Inferior parietal cortex (tissue), 1 donor: ENCODE measurements around the gene RHOB.

Experiments used
- DNase-seq: peaks from one replicate; pipeline ENCODE4 v3.0.0-alpha.2; 2016; ENCODE audit errors: extremely low spot score

RHOB gene

DNA sequence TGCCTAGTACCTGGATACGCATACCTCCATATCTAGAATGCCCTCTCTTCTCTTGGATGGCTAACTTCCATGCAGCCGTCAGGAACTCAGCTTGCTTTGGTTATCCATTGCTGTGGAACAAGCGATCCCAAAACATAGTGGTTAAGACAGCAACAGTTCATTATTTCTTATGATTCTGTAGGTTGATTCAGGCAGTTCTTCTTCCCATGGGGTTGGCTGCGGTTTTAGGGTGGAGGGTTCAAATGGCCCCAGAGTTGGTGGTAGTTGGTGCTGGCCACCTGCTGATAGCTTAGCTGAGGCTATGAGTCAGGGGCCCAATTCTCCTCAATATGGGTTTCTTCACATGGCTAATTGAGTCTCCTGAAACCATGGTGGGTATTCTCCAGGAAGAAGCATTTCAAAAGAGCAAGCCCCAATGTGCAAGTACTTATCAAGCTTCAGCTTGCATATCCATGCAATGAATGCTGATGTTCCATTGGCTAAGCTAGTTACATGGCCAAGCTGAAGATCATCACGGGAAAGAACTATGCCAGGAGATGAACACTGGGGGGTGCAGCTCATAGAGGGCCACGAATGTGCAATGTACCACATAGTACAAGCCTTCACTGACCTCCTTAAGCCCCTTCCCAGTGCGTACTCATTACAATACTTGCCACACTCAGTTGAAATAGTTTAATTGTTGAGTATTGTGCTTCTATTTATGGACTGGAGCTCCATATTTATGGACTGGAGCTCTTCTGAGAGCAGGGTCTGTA is 10.0 kb upstream of the RHOB start:
- no peak for DNase-seq

DNA sequence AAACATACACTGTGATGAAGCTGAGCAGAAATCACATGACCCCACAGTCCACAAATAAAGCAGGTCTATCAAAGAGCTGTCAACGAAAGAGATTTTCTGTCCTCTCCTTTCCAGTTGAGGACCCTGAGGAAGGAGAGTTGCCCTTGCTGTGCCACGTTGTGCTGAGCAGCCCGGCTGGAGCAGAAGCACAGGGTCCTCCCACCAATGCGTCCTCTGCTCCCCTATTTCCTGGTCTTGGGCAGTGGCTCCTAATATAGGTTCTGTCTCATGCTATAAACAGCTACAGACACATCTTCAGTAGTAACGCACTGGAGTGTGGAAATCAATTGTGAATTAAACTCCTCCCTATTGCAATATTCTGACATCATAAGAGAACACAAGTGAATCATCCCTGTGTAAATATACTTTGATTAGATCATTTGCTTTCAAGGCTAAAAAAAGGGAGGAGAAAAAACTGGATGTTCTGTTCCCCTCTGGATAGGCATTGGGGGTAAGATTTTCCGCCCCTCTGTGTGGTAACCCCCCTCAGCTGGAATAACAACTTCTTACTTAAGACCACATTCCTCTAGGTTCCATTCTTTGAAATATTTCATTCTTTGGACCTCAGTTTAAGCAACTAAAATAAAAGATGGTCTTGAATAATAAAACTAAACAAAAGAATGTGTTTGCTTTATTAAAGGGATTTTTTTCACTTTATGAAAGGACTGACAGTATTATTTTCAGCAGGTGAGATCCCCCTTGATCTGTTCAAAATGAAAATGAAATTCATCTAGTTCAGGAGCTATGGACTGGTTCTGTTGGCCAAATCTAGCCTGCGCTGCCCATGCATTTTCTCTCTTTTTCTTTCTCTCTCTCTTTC is 8.3 kb upstream of the RHOB start:
- DNase-seq: no peak

DNA sequence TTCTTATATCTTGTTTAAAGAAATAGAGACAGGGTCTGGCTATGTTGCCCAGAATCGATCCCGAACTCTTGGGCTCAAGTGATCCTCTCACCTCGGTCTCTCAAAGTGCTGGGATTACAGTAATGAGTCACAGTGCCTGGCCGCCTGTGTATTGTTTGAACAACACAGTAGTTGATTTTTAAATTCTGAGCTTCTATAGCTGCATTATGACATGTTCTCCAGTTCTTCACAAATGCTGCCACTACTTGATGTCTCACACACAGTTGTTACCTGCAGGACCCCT is 7.7 kb upstream of the RHOB start:
- DNase-seq: no peak

DNA sequence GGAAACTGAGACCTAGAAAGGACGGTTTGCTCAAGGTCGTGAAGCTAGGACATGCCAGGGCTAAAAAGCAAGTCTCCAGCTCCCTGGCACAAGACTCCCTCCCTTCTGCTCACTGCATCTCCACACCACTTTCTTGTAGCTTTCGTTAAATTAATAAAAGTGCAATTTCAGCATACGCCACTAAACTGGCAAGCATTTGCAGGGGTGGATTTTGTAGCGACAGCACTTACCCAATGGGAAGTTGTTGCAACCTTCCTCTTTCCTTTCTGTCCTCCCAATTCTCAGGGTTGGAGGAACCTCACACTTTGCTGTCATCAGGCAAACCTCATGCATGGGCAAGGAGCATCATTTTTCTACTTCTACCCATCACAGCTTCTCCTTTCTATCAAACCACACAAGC is 7.4 kb upstream of the RHOB start:
- DNase-seq: no peak

DNA sequence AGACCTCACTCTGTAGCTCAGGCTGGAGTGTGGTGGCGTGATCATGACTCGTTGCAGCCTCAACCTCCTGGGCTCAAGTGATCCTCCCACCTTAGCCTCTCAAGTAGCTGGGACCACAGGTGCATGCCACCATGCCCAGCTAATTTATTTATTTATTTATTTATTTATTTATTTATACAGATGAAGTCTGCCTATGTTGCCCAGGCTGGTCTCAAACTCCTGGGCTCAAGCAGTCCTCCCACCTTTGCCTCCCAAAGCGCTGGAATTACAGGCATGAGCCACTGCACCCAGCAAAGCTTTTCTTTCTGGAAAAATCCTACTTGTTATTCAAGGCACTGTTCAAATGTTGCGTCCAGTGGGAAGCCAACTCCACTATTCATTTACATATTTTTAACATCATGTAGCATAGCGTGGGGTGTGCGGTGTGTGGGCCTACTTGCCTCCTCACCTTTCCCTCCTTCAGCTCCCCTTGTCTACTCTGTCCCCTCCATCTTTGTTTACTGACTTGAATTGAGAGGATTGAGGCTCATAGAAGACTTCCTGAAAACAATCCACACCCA is 6.8 kb upstream of the RHOB start:
- DNase-seq: no peak

DNA sequence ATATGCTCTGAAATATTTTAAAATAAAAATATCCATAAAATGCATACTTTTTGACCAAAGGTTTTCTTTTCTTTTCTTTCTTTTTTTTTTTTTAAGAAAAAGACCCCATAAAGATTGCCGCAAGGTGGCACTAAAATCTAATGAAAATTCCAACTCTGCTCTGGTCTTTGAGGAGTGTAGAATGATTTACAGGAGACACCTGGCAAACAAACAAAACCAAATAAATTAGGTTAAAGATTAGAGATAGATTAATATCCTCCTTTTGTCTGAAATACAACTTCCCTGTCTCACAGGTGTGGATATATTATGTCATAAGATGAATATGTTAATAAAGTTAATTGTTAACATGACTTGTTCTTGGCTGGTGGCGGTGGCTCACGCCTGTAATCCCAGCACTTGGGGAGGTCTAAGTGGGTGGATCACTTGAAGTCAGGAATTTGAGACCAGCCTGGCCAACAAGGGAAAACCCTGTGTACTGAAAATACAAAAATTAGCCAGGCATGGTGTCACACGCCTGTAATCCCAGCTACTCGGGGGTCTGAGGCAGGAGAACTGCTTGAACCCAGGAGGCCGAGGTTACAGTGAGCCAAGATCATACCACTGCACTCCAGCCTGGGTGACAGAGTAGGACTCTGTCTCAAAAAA is 3.5 kb upstream of the RHOB start:
- DNase-seq: peak; percentile 86

DNA sequence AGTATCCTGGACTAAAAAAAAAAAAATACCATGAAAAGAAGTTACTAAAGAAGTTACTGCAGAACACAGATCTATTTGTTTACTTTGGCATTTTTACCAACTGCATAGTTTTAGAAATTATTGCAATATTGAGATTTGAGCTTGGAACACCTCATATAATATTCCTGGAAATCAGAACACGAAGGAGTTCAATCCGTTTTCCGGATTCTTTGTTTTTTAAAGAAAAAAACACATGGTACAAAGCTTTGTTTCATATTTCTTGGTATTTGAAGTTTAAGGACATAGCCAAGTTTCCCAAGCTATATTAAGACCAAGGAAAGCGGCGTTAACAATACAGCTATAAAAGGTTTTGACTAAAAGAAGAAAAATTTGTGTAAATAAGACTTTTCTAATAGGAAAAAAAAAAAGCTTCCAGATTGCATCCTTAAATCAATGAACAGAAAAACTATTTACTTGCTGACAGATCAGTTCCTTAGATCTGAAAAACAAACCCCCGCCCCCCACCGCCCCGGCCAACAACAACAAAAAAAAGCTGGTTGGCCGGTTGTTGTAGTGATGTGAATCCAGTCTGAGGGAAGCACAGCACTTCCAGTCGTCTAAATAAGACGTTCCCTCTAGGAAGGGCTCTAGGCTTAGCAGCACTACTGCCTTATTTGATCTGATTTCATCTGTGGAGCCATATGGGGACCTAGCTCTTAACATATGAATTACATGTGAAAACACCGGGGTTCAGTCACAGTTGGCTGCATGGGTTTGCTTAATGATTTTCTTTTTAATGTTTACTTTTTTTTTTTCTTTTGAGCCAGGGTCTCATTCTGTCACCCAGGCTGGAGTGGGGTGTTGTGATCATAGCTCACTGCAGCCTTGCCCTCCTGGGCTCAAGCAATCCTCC is 2.5 kb upstream of the RHOB start:
- DNase-seq: no peak

DNA sequence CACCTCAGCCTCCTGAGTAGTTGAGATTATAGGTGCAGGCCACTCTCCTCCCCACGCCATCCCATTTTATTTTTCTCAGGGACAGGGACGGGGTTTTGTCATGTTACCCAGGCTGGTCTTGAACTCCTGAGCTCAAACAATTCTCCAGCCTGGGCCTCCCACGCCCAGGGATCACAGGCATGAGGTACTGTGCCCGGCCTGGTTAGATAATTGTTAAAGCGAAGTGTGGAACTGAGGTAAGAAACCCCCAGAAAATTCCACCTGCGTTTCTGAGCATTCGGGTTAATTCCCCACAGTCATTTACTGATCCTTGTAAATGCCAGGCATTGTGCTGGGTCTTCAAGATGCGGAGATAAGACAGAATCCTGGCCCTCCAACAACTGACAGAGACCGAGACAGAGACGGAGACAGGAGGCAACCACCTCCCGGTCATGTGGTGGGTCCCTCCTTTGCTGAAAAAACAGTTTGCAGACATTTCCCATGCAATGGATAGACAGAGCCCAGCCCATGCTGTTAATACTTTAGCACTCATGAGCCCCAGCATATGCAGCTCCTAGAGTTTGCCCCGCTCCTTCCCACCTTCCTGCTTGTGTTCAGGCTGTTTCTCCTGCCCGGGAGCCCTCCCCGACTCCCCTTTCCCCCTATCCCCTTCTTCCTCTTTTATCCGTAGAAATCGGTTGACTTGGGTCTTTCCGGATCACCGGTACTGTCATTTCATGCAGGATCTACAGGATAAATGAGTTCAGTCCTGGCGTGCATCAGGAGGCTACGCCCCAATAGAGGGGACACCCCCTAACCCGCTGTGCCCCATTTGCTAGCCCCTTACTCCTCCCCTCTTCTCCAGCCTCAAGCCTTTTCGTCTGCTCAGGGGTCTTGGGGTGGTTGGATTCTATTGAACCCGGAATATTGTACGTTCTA is 1.6 kb upstream of the RHOB start:
- DNase-seq: no peak

DNA sequence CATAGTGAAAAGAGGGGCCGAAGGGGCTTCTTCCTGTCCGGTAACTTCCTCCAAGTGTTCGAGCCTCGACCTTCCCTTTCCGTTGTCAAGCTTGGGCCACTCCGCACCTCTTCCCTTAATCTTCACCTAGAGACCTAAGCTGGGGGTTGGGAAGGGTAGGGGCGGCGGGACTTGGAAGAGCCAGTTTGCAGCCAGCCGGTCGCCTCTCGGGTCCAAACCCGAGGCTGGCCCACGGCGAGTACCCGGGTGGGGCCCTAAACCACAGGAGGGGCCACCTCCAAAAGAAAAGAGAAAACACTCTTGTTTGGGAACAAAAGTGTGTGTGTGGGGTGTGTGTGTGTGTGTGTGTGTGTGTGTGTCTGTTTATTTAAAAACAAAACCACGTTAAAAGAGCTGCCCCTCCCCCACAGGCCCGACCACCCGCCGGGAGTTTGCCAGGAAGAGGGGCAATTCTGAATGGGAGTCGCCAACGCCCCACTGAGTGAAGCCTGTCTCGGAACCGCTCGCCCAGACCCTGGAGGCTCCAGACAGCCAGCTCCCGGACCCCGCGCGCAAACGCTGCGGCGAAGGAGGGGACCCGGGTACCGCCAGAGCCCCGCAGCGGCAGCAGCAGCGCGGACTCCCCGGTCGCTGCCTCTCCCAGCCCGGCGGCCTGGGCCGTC is 488 bp upstream of the RHOB start:
- DNase-seq: no peak

DNA sequence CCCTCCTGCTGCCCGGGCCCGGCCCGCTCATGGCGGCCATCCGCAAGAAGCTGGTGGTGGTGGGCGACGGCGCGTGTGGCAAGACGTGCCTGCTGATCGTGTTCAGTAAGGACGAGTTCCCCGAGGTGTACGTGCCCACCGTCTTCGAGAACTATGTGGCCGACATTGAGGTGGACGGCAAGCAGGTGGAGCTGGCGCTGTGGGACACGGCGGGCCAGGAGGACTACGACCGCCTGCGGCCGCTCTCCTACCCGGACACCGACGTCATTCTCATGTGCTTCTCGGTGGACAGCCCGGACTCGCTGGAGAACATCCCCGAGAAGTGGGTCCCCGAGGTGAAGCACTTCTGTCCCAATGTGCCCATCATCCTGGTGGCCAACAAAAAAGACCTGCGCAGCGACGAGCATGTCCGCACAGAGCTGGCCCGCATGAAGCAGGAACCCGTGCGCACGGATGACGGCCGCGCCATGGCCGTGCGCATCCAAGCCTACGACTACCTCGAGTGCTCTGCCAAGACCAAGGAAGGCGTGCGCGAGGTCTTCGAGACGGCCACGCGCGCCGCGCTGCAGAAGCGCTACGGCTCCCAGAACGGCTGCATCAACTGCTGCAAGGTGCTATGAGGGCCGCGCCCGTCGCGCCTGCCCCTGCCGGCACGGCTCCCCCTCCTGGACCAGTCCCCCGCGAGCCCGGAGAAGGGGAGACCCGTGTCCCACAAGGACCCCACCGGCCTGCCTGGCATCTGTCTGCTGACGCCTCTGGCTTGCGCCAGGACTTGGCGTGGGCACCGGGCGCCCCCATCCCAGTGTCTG is 767 bp downstream of the RHOB start:
- no peak for DNase-seq

DNA sequence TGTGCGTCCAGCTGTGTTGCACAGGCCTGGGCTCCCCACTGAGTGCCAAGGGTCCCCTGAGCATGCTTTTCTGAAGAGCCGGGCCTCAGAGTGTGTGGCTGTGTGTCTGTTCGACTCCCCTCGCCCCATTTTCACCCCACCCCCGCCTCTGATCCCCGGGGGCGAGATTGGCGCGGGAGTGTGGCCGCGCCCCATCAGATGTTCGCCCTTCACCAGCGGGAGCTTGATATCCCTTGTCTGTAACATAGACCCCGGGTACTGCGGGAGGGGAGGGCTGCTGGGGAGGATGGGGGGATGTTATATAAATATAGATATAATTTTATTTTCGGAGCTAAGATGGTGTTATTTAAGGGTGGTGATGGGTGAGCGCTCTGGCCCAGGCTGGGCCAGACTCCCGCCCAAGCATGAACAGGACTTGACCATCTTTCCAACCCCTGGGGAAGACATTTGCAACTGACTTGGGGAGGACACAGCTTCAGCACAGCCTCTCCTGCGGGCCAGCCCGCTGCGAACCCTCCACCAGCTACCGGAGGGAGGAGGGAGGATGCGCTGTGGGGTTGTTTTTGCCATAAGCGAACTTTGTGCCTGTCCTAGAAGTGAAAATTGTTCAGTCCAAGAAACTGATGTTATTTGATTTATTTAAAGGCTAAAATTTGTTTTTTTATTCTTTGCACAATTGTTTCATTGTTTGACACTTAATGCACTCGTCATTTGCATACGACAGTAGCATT is 1.5 kb downstream of the RHOB start:
- no peak for DNase-seq

DNA sequence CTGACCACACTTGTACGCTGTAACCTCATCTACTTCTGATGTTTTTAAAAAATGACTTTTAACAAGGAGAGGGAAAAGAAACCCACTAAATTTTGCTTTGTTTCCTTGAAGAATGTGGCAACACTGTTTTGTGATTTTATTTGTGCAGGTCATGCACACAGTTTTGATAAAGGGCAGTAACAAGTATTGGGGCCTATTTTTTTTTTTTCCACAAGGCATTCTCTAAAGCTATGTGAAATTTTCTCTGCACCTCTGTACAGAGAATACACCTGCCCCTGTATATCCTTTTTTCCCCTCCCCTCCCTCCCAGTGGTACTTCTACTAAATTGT is 2.1 kb downstream of the RHOB start:
- DNase-seq: no peak

DNA sequence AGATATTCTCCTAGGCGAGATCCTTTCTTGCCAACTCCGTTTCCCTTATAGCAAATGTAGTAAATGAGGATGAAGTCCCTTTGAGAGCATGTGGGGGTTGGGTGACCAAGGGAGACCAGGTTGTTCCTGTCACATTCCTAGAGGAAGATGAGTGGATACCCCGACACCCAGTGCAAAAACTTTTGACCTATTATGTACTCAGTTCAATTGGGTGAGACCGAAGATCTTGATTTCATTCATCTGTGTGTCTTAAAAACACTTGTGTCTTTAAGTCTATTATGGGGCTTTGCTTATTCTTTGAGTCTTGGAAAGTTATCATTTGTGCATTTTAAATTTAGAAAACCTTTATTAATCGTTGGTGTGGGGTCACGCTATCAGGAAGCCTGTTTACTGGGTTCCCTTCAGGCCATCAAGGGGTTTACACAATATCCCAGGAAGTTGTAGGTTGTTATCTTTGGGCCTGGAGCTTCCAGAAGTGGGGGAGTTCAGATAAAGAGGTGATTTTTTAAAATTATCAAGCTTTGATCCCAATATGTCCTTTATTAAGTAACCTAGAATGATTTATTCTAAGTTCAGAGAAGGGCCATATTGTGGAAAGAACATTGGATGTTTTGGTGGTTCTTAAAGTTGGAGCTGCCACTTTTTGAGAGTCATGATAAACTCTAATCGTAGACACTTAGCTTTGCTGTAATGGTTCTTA is 2.8 kb downstream of the RHOB start:
- DNase-seq: no peak

DNA sequence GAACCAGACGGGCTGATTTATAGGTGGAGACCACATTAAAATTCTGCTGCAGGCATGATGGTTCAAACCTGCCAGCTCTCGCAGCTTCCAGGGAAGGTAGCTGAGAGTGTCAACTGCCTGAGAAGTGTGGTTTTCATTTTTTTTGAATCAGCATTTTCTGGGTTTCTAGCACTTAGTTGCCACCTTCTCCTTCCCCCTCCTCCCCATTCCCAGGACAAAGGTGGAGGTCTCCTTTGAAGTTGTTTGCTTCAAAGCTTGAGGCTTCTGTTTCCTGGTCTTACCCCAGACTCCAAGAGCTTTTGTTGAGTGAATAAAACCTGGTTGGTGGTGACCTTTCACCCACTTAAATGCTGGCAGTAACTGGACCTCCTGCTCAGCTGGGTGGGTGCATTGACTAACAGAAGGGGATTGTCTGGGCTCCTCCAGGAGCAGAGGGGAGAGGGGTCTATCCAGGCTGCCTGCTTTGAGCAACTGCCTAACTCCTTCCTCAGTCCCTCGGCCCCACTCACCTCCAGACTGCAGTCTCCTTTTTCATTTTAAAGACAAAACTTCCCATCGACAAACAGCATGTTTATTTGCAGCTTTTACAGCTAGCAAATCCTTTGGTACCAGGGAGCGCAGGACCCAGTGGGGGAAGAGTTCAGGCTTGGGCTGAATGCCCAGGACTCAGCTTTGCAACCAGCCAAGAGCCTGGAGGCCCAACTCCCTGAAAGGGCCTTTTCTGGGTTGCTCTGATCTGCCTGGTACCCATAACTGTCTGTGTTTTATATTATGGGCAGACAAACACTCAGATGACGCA is 3.5 kb downstream of the RHOB start:
- peak; percentile 89 for DNase-seq

DNA sequence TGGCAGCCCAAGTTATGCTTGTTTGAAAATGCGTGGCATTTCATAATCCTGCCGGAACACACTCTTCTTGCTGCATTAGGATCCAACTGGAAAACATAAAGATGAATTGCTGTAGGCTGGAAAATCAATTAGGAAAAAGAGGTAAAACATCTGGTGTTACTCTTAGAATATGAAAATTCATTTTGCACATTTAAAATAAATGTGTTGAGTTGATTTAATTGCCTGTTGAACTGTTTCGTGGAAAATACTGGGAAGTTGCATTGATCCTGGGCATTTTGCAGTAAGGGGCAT is 4.1 kb downstream of the RHOB start:
- DNase-seq: no peak

DNA sequence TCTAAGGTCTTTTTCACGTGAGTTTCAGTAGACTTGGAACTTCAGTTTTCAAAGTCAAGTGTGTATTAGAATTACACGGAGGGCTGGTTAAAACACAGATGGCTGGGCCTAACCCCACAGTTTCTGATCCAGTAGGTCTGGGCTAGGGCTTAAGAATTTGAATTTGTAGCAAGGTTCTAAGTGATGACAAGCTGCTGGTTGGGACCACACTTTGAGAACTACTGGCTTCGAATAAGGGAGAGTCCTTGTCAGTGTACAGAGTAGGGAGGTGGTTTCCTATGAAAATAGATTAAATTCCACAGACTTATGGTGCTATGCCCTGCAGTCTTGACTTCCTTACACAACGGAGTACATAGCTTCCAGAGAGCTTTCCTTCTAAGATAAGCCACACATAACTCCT is 4.5 kb downstream of the RHOB start:
- no peak for DNase-seq

DNA sequence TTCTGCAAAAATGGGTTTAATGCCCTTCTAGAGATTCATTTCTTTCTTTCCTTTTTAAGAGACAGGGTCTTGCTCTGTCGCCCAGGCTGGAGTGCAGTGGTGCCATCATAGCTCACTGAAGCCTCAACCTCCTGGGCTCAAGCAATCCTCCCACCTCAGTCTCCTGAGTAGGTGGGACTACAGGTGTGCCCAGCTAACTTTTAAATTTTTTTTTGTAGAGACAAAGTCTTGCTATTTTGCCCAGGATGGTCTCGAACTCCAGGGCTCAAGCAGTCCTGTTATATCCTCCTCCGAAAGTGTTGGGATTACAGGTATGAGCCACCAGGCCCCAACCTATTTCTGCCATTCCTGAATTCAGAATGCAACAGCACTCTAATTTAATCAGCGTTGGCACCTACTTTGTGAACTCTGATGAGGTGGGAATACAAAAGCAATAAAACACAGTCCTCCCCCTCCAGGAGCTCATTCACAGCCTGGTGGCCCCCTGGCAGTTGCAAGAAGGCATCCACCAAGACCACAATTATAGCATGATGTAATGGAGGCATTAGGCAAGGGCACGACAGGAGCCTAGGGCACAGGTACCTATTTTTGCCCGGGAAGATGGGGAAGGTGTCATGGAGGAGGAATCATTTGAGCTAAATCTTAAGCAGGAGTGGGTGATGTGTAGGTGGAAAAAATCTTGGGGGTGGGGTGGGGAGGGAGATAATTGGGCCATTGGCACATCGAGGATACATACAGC is 5.1 kb downstream of the RHOB start:
- no peak for DNase-seq
